K562 (cell line): ENCODE data around the gene ALKBH2. TPM values are rescaled to one million over a fixed set of nuclear protein-coding genes. Genes with fewer than 3 reads are reported as not detected.

ENCODE experiments used
- ATAC-seq: fragments of 200-7000 bp; cut with Tn5 transposase; 3 replicates; pipeline ENCODE4 v1.9.1; 2020; ENCODE audit warnings: moderate library complexity
- BruUV-seq: library from RNA; stranded (reverse); fragments of 400-500 nt; replicated peaks from 2 replicates; lab custom pipeline; 2021; lab: Mats Ljungman, UMichigan
- CTCF ChIA-PET: fragments of 300-600 bp; formaldehyde crosslinking; extraction: SDS; loops from one replicate; lab custom pipeline; 2021; ENCODE audit warnings: low intra/inter-chr PET ratio; lab: Yijun Ruan, JAX
- POLR2A ChIA-PET: fragments of 300-600, 350-650 bp; sonication (Branson Sonifier 250); formaldehyde crosslinking; extraction: SDS; loops from one replicate; lab custom pipeline; 2021; ENCODE audit warnings: antibody characterized with exemption, inconsistent platforms; lab: Yijun Ruan, JAX
- DNase-seq, 4 experiments: peaks; one replicate each; pipeline versions ENCODE4 v3.0.0 to v3.0.0-alpha.2; 2011 to 2018; ENCODE audit warnings: low spot score in 3 of 4, mixed read lengths in 3 of 4; ENCODE audit errors: extremely low read depth in 1 of 4
- FAIRE-seq: peaks from 2 replicates; lab custom pipeline; 2011; peaks lifted over from hg19 to GRCh38; lab: Jason Lieb, UNC
- H2AFZ ChIP-seq: 2 replicates; pipeline ENCODE4 v1.6.0; 2011; ENCODE audit warnings: low read depth, low read length, control low read depth, inconsistent platforms
- H3K27ac ChIP-seq: fragments of 200-600 bp; 3 replicates; pipeline ENCODE4 v1.8.0; 2011; ENCODE audit warnings: low read depth, mild to moderate bottlenecking, control low read depth, inconsistent platforms, low read length, moderate library complexity, mixed read lengths; ENCODE audit errors: extremely low read depth
- H3K27me3 ChIP-seq, 2 experiments: fragments of 300-600 bp in 1 of 2; 2 replicates in 1 of 2; 3 replicates in 1 of 2; pipeline versions ENCODE4 v1.6.0 to v1.8.0; 2011; ENCODE audit warnings: inconsistent platforms in 2 of 2, low read length in 2 of 2, mild to moderate bottlenecking in 1 of 2, mixed read lengths in 1 of 2, moderate library complexity in 1 of 2; ENCODE audit not compliant: control insufficient read depth in 2 of 2, insufficient read depth in 2 of 2
- H3K36me3 ChIP-seq: fragments of 300-600 bp; 3 replicates; pipeline ENCODE4 v1.8.0; 2011; ENCODE audit warnings: mild to moderate bottlenecking, low read length, inconsistent platforms; ENCODE audit not compliant: control insufficient read depth, insufficient read depth
- H3K4me1 ChIP-seq, 2 experiments: fragments of 200-600 bp in 1 of 2; replicated peaks in 1 of 2; 2 replicates in 1 of 2; 3 replicates in 1 of 2; pipeline versions ENCODE4 v1.5.1 to v1.8.0; 2011; ENCODE audit warnings: inconsistent platforms in 2 of 2, low read length in 2 of 2, mild to moderate bottlenecking in 1 of 2, mixed read lengths in 1 of 2, moderate library complexity in 1 of 2; ENCODE audit not compliant: control insufficient read depth in 2 of 2, insufficient read depth in 2 of 2
- H3K4me2 ChIP-seq: 2 replicates; pipeline ENCODE4 v1.6.1; 2011; ENCODE audit warnings: low read length, control low read depth, inconsistent platforms, mixed read lengths; ENCODE audit not compliant: insufficient read depth
- H3K4me3 ChIP-seq: fragments of 200-600 bp; sonication (generic), shearing (Covaris generic); 2 replicates; pipeline ENCODE4 v1.5.1; 2016; ENCODE audit warnings: control low read depth, inconsistent platforms
- H3K79me2 ChIP-seq: fragments of 200-600 bp; 3 replicates; pipeline ENCODE4 v1.8.0; 2011; ENCODE audit warnings: low read length, inconsistent platforms; ENCODE audit not compliant: control insufficient read depth, insufficient read depth
- H3K9ac ChIP-seq, 2 experiments: 2 replicates each; pipeline versions ENCODE4 v1.6.0 to v1.6.1; 2011; ENCODE audit warnings: low read depth in 2 of 2, low read length in 2 of 2, control low read depth in 1 of 2, inconsistent platforms in 1 of 2, mild to moderate bottlenecking in 1 of 2, mixed read lengths in 1 of 2; ENCODE audit not compliant: insufficient read depth in 1 of 2
- H3K9me1 ChIP-seq: one replicate; pipeline ENCODE4 v1.6.0; 2011; ENCODE audit warnings: inconsistent platforms, mild to moderate bottlenecking, low read length, moderate library complexity; ENCODE audit not compliant: control insufficient read depth, insufficient read depth
- H3K9me3 ChIP-seq: replicated peaks from 2 replicates; pipeline ENCODE4 v1.5.1; 2011; ENCODE audit warnings: low read depth, low read length, inconsistent platforms; ENCODE audit not compliant: control insufficient read depth, insufficient read depth
- H4K20me1 ChIP-seq: replicated peaks from 2 replicates; pipeline ENCODE4 v1.6.1; 2011; ENCODE audit warnings: low read length, inconsistent platforms, mixed read lengths; ENCODE audit not compliant: control insufficient read depth, insufficient read depth
- ATF1 ChIP-seq, 2 experiments: fragments of 450-650 bp in 1 of 2; IDR thresholded peaks; 2 replicates each; pipeline ENCODE4 v1.6.1; 2016; ENCODE audit warnings: missing compliant biosample characterization in 1 of 2, missing genetic modification characterization in 1 of 2
- DNMT1 ChIP-seq: fragments of 450-650 bp; IDR thresholded peaks from 2 replicates; pipeline ENCODE4 v1.6.1; 2016; ENCODE audit warnings: antibody characterized with exemption, mild to moderate bottlenecking
- GATA2 ChIP-seq: sonication (generic); formaldehyde crosslinking; IDR thresholded peaks from 2 replicates; pipeline ENCODE4 v1.4.0; 2020; ENCODE audit warnings: mild to moderate bottlenecking, missing genetic modification reagents
- HNRNPK ChIP-seq: fragments of 200-400 bp; formaldehyde crosslinking; IDR thresholded peaks from one replicate; pipeline ENCODE4 v1.6.1; 2018; ENCODE audit warnings: mild to moderate bottlenecking, low read depth, low read length; ENCODE audit not compliant: poor library complexity, severe bottlenecking
- IFI16 ChIP-seq: fragments of 250-450 bp; sonication (Bioruptor Pico); IDR thresholded peaks from 2 replicates; pipeline ENCODE4 v2.1.2; 2022; ENCODE audit warnings: mild to moderate bottlenecking, inconsistent platforms
- KDM2B ChIP-seq: fragments of 250-450 bp; sonication (Bioruptor Pico); IDR thresholded peaks from 2 replicates; pipeline ENCODE4 v1.8.0; 2021; ENCODE audit warnings: mild to moderate bottlenecking, moderate library complexity
- KDM4B ChIP-seq, 2 experiments: fragments of 450-650 bp in 1 of 2; sonication (generic) in 1 of 2; IDR thresholded peaks; 2 replicates each; pipeline ENCODE4 v1.6.1; 2016 to 2017; ENCODE audit warnings: borderline replicate concordance in 2 of 2, antibody characterized with exemption in 1 of 2, low read depth in 1 of 2, mild to moderate bottlenecking in 1 of 2
- OTX1 ChIP-seq: fragments of 450-650 bp; formaldehyde crosslinking; IDR thresholded peaks from 2 replicates; pipeline ENCODE4 v1.4.0; 2022; ENCODE audit warnings: mild to moderate bottlenecking
- PML ChIP-seq: IDR thresholded peaks from 2 replicates; pipeline ENCODE4 v1.6.1; 2012; ENCODE audit warnings: low read length, inconsistent platforms
- POLR2G ChIP-seq: fragments of 200-400 bp; formaldehyde crosslinking; IDR thresholded peaks from 2 replicates; pipeline ENCODE4 v1.6.1; 2017; ENCODE audit warnings: low read depth, mild to moderate bottlenecking, antibody characterized with exemption, low read length, moderate library complexity
- POU5F1 ChIP-seq: fragments of 150-350 bp; IDR thresholded peaks from 2 replicates; pipeline ENCODE4 v1.6.1; 2014; ENCODE audit warnings: borderline replicate concordance, low read length, low read depth, mild to moderate bottlenecking; ENCODE audit not compliant: partially characterized antibody
- PTBP1 ChIP-seq: fragments of 200-400 bp; formaldehyde crosslinking; IDR thresholded peaks from 2 replicates; pipeline ENCODE4 v1.6.1; 2017; ENCODE audit warnings: low read depth, low read length
- TARDBP ChIP-seq: fragments of 450-650 bp; IDR thresholded peaks from 2 replicates; pipeline ENCODE4 v1.6.1; 2016
- ZC3H8 ChIP-seq: fragments of 450-650 bp; IDR thresholded peaks from 2 replicates; pipeline ENCODE4 v1.6.1; 2017
- ZNF12 ChIP-seq: sonication (generic); formaldehyde crosslinking; IDR thresholded peaks from 2 replicates; pipeline ENCODE4 v1.4.0; 2020; ENCODE audit warnings: mild to moderate bottlenecking, missing genetic modification reagents
- ZNF146 ChIP-seq: IDR thresholded peaks from one replicate; pipeline ENCODE4 v1.6.1; 2018; ENCODE audit warnings: missing compliant biosample characterization; ENCODE audit not compliant: unreplicated experiment
- ZNF24 ChIP-seq: fragments of 450-650 bp; IDR thresholded peaks from 2 replicates; pipeline ENCODE4 v1.6.1; 2016
- WGBS: fragments of 100-300 bp; shearing (Covaris generic); methylation state at CpG from one replicate; pipeline ENCODE4 v1.1.6; 2016; ENCODE audit warnings: low coverage, mixed read lengths; ENCODE audit not compliant: insufficient coverage; ENCODE audit errors: missing lambda C conversion rate; 5-methylcytosine and 5-hydroxymethylcytosine counted together
- in situ Hi-C: fragments of 300-500 bp; cut with MboI; formaldehyde crosslinking; loops from 4 replicates; pipeline ENCODE4 v1.15.0; 2018; ENCODE audit warnings: inconsistent platforms, mixed read lengths
- intact Hi-C: fragments of 100-400 bp; cut with micrococcal nuclease; formaldehyde crosslinking; loops from 2 replicates; pipeline ENCODE4 v1.14.2; 2022
- polyA plus RNA-seq, 8 experiments: library from polyadenylated mRNA; depleted of rRNA in 4 of 8; stranded (reverse) in 5 of 8; unstranded in 3 of 8; fragments of >200 nt; fragmentation: Nextera tagmentation in 2 of 8; fragmentation: Illumina TruSeq in 1 of 8; extraction: Ambion mirVana in 2 of 8; extraction: Trizol in 1 of 8; gene quantifications; 2 replicates each; pipeline versions ENCODE4 v1.2.1 to v1.2.3, GENCODE V29; 2011 to 2014; ENCODE audit warnings: inconsistent platforms in 1 of 8, missing spikeins in 1 of 8
- total RNA-seq, 7 experiments: library from RNA; depleted of rRNA in 6 of 7; stranded (reverse); fragments of >200 nt in 6 of 7; fragmentation: Illumina TruSeq in 2 of 7; extraction: Trizol in 2 of 7; gene quantifications; 2 replicates each; pipeline versions ENCODE4 v1.2.1 to v1.2.3, GENCODE V29; 2011 to 2021; ENCODE audit warnings: low replicate concordance in 1 of 7
- TF ChIP-seq, protein P1 (sequence below): IDR thresholded peaks from 3 replicates; pipeline ENCODE4 v1.6.1; 2011; ENCODE audit warnings: borderline replicate concordance, mild to moderate bottlenecking, moderate library complexity; ENCODE audit not compliant: insufficient read length; ENCODE audit errors: extremely low read depth

The ALKBH2 gene
- total and polyA plus RNA-seq, 9 of the 15 experiments (the other 6 are each of a cell fraction or from before 2014, with no cell fraction given): 5.9 to 56.1 (median 41.9) TPM

GRCh38 chr12:109139360-109139759 is 46.1 kb upstream of the ALKBH2 start:
- Histone ChIP-seq H3K9me1 (no peaks in the 10 kb centered on the region), H3K9ac (no peak overlapping the region), H3K4me3 (no peak overlapping the region), H3K4me1 (no peaks in the 10 kb centered on the region), H3K27me3 (peaks cover 6 to 8% of the 10 kb centered on the region in 2 experiments; a peak in 2 of 5 replicates), H3K79me2 (no peaks in the 10 kb centered on the region), H3K27ac (no peak overlapping the region), H2AFZ (no peak overlapping the region), H3K4me2 (no peak overlapping the region), H3K9me3 (peaks cover 4% of the 10 kb centered on the region; the same call in 1 of the 2 replicates), H3K36me3 (no peaks in the 10 kb centered on the region), H4K20me1 (no peaks in the 10 kb centered on the region)
- intact Hi-C loops: loop anchor here (10.0 kb wide), 1 partner anchor 245 kb away; no protein-coding TSS in a partner anchor
- in situ Hi-C loops: no loop called here
- POLR2A ChIA-PET: interaction anchor here (0.6 kb wide), 1 partner anchor 21 kb away, joined by 4 read pairs; no protein-coding TSS in a partner anchor
- CTCF ChIA-PET: no interaction called here
- no peak for FAIRE-seq
- no peak for DNase-seq
- WGBS: 10% methylated on average over 9 of the region's 9 CpGs
- ATAC-seq: no peak
- TF ChIP-seq GATA2 (CRISPR knock-in tag) (no peak), KDM2B (no peak), ATF1 (CRISPR knock-in tag; IDR thresholded peaks at IDR 0.05) (no peak), ATF1 (tag; IDR thresholded peaks at IDR 0.05) (no peak), ZC3H8 (no peak), HNRNPK (no peak), OTX1 (CRISPR knock-in tag) (no peak), POU5F1 (no peak), ZNF12 (CRISPR knock-in tag) (no peak), KDM4B (IDR thresholded peaks at IDR 0.05; ENCODE audit: borderline replicate concordance in 2 of 2, low read depth in 1 of 2) (no peak), IFI16 (no peak), TARDBP (no peak), ZNF146 (CRISPR knock-in tag) (no peak), DNMT1 (no peak), POLR2G (no peak), PML (no peak), PTBP1 (no peak), ZNF24 (no peak)
- TF ChIP-seq, protein P1, sequence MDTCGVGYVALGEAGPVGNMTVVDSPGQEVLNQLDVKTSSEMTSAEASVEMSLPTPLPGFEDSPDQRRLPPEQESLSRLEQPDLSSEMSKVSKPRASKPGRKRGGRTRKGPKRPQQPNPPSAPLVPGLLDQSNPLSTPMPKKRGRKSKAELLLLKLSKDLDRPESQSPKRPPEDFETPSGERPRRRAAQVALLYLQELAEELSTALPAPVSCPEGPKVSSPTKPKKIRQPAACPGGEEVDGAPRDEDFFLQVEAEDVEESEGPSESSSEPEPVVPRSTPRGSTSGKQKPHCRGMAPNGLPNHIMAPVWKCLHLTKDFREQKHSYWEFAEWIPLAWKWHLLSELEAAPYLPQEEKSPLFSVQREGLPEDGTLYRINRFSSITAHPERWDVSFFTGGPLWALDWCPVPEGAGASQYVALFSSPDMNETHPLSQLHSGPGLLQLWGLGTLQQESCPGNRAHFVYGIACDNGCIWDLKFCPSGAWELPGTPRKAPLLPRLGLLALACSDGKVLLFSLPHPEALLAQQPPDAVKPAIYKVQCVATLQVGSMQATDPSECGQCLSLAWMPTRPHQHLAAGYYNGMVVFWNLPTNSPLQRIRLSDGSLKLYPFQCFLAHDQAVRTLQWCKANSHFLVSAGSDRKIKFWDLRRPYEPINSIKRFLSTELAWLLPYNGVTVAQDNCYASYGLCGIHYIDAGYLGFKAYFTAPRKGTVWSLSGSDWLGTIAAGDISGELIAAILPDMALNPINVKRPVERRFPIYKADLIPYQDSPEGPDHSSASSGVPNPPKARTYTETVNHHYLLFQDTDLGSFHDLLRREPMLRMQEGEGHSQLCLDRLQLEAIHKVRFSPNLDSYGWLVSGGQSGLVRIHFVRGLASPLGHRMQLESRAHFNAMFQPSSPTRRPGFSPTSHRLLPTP: no peak
- BruUV-seq: no TSS peak
